Upper lobe of left lung (tissue), 4 donors: Measurements from ENCODE around the gene KCTD5.
"Not testable (repeated sequence)": the region's sequence is repeated elsewhere in the genome, so short reads cannot be mapped to it uniquely, and the experiment has no call there.

Experiments
- EP300 ChIP-seq, 4 donors: sonication (generic); formaldehyde crosslinking; IDR thresholded peaks; one replicate each; pipeline ENCODE4 v1.5.1; 2017; ENCODE audit warnings: antibody characterized with exemption in 4 of 4, control low read depth in 2 of 4
- POLR2A ChIP-seq, 4 donors: fragments of 450-650 bp; IDR thresholded peaks; one replicate each; pipeline ENCODE4 v1.5.1; 2016 to 2017; ENCODE audit warnings: antibody characterized with exemption in 4 of 4, mild to moderate bottlenecking in 2 of 4
- POLR2AphosphoS5 ChIP-seq, 2 donors: sonication (generic); formaldehyde crosslinking; IDR thresholded peaks; one replicate each; pipeline ENCODE4 v1.5.1; 2017; ENCODE audit warnings: antibody characterized with exemption in 2 of 2
- TF ChIP-seq, protein P1 (sequence below), 6 experiments: fragments of 450-650 bp in 4 of 6; fragments of 200-600 bp in 2 of 6; sonication (generic) in 2 of 6; IDR thresholded peaks; one replicate each; pipeline ENCODE4 v1.5.1; 2016 to 2019; ENCODE audit warnings: antibody characterized with exemption in 6 of 6

DNA sequence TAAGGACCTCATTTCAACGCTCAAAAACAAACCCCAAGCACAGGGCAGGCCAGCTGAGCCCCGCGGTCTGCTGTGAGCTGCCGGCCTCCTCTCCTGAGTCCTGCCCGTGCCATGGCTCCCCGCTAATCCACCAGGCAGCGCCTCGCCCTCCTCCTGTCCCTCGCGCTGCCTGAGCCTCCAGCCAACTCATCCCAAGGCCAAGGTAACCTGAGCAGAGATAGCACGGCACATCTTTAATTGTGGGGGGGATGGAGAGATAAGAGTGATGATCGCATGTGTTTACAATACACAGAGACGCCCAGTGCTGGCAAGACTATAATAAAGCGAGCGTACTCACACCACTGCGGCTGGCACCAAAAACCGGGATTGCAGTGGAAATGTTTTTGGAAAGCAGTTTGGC is 39.8 kb upstream of the KCTD5 start:
- TF ChIP-seq, protein P1, sequence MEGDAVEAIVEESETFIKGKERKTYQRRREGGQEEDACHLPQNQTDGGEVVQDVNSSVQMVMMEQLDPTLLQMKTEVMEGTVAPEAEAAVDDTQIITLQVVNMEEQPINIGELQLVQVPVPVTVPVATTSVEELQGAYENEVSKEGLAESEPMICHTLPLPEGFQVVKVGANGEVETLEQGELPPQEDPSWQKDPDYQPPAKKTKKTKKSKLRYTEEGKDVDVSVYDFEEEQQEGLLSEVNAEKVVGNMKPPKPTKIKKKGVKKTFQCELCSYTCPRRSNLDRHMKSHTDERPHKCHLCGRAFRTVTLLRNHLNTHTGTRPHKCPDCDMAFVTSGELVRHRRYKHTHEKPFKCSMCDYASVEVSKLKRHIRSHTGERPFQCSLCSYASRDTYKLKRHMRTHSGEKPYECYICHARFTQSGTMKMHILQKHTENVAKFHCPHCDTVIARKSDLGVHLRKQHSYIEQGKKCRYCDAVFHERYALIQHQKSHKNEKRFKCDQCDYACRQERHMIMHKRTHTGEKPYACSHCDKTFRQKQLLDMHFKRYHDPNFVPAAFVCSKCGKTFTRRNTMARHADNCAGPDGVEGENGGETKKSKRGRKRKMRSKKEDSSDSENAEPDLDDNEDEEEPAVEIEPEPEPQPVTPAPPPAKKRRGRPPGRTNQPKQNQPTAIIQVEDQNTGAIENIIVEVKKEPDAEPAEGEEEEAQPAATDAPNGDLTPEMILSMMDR (IDR thresholded peaks at IDR 0.05): not testable (repeated sequence)
- TF ChIP-seq POLR2AphosphoS5, POLR2A, EP300 (IDR thresholded peaks at IDR 0.05): not testable (repeated sequence)
